ENCODE data around the gene C11orf98.
"Not testable (repeated sequence)": the region's sequence is repeated elsewhere in the genome, so short reads cannot be mapped to it uniquely, and the experiment has no call there.

Gene C11orf98

DNA sequence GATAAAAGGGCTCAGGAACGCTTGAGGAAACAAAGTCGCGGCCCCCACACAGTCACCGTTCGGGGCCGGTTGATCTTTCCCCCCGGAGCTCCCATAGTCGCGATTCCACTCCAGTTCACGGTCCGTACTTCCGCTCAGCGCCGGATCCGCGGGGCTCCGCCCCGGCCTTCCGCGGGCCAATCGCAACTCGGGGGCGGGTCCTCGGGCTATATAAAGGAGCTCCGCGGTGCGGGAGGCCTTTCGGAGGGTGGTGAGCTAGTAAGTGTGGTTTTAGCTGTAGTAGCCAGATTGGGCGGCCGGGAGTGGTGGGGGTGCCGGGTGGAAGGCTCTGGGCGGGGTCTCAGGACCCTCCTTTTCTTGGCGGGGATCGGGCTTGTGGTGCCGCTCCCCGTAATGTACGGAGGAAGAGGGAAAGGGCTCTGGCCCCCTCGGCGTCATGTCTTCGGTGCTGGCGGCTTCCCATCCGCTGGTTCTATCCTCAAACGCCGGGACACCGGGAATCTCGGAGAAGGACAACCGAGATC lies at the start of gene C11orf98, which contains the start of gene CSKMT:
TSS of gene C11orf98 (minus strand) at position 136 of the 524 bp plus-strand sequence. CDS start at position 95, 41 bp downstream.
TSS of gene CSKMT (plus strand) at position 238 of the 524 bp plus-strand sequence. CDS start 568 bp downstream, outside the sequence.
- DNase-seq: peak; percentile 96

DNA sequence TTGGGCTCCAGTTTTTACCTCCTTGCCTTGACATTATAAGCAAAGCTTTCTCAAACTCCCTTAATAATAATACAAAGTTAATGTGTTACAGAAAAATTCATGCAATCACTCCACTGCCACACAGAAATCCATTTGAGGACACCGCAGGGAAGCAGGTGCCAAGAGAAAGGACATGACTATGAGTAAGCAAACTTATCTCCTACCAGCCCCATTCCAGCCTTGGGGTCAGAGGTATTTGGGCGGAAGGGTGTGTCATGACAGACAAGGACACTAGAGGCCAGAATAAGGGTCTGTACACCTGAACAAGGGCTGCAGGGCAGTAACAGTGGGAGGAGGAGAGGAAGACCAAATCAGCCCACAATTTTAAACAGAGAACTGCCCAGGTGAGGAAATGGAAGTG lies 48.3 kb upstream of the C11orf98 start:
- no peak for DNase-seq

DNA sequence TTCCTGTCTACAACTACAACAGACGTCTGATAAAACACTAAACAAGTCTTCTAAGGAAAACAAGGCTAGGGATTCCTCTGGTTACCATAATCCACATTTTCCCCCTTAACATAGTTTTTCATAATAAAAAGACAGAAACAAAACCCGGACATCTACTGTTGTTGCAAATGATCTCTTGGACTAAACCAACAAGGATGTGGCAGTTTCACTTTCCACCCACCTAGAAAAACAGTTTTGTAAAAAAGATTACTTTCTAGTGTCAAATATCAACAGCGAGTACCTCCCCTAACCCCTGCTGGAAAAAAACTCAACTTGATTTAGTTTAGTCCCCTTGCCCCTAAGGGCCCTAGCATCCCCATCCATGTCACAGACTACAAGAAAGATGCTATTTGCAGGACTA lies 47.9 kb upstream of the C11orf98 start:
- no peak for DNase-seq

DNA sequence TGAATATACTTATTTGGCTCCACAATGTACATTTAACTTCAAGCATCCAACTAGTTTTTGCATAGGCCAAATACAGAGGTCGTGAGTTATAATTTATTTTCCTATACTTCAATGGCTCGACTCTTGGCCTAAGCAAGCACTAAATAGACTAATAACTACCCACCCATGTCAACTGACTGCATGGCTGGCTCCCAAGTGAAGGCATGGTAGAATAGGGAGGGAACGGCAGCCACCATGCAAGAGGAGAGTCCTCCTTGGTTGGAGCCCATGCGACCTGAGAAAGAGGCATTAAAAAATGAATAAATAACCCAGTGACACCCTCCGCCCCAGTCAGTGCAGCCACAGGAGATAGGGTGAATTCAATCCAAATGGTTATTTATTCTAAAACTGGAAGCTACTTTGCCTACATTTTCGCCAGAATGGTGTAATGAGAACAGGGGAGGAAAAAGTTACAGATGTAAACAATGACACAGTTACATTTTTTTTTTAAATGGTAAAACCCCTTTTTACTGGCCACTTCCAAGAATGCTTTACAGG lies 47.3 kb upstream of the C11orf98 start:
- DNase-seq: no peak

DNA sequence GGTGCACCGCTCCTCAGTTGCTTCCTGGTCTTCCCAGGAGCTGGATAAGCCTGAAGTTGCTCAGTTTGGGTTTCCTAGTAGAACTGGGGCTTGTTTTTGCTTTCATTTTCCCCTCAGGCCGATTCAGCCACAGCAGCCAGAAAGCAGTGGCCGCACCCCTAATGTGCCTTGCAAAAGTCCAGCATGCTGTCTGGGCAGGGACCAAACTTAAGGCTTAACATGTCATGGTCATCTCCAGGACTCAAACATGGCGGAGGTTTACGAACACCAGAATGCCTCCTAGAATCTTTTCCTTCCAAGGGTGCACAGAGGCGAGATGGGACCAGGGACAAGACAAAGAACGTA lies 45.0 kb upstream of the C11orf98 start:
- no peak for DNase-seq

DNA sequence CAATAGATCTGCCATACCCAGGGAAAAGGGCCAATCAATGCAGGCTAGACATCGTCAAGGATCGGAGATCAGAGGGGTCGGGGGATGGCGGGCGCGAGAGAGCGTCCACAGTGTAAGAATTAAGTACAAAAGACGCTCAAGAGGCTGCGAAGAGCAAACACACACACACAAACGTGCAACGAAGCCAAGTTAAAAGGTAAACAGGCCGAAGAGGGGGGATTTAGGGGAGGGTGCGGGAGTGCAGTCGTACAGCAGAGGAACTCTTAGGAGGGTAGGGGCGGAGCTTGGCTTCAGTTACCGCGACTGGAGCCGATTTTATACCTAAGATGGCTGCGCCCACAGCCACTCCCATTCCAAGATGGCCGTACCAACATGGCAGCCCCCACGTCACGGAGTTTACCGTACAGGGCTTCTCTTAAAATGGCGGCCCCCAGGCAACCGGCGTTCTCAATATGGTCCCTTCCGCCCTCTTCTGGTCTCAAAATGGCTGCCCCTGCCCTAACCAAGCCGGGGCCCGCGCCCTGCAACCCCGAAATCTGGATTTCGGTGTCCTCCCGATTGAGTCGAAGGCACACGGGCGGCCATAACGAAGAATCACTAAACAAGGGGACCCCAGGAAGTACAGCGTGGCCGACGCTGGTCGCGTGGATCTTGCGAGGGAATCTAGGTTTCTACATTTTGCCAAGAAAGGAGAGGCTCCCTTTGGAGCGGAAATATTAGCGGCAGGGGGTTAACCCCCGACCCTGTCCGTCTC lies 44.4 kb upstream of the C11orf98 start:
- peak; percentile 98 for DNase-seq

DNA sequence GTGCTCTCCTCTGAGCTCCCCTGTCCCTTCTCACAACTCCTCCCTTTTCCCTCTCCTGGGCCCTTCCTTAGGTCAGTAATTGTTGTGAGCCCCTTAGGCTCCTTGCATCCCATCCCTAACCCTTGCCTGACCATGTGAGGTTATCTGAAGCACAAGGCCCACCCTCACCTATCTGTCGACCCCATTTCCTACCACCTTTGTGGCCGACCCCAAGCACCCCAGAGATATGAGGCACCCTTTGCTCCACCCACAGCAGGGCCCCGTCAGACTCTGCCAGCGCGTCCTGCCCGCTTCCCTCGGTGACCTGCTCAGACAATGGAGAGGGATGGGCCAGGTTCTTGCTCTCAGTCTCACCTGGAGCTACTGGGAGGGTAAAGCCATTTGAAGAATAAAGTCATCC lies 43.8 kb upstream of the C11orf98 start:
- DNase-seq: no peak

DNA sequence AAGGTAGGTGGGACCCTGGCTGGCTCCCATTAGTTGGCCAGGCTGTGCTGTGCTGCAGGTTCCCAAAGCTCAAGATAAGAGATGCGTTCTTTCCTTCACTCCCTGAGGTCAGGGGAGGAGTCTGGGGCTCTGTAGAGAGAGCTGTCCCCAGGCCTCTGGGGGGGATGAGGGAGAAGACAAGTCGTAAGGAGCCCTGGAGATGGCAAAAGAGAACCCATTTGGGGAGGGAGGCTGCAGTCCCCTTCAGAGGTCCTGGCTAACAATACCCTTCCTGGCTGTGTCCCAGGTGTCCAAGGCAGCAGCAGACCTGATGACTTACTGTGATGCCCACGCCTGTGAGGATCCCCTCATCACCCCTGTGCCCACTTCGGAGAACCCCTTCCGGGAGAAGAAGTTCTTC lies 43.4 kb upstream of the C11orf98 start:
- no peak for DNase-seq

DNA sequence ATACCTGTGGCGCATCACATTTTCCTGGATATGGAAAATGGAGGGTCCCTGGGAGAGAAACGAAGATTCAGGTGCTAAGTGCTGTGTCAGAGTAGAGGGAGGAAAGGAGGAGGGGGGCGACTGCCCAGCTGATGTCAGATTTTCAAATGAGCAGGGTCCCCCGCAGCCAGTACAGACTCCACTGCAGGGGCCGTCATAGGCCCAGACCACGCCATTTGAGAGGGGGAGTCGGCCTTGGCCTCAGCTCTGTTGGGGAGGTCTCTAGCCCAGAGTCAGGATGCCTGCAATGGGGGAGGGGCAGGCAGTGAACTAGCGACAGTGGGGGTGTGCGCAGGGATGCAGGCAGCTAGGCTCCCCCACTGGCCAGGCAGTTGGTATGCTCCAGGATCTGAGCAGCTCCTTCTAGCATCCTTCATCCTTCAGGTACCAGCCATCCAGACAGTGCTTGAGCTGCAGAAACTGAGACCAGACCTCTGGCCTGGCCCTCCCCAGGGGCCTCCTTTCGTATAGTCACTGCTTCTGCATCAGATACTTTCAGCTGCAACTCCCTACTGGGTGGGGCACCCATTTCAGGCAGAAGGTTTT lies 42.4 kb upstream of the C11orf98 start, which contains the start of the genes BSCL2 and GNG3:
TSS of gene BSCL2 (minus strand) at position 148 of the 585 bp plus-strand sequence. CDS start 229 bp downstream, outside the sequence.
TSS of gene GNG3 (plus strand) at position 400 of the 585 bp plus-strand sequence. CDS start 620 bp downstream, outside the sequence.
- DNase-seq: peak; percentile 75

DNA sequence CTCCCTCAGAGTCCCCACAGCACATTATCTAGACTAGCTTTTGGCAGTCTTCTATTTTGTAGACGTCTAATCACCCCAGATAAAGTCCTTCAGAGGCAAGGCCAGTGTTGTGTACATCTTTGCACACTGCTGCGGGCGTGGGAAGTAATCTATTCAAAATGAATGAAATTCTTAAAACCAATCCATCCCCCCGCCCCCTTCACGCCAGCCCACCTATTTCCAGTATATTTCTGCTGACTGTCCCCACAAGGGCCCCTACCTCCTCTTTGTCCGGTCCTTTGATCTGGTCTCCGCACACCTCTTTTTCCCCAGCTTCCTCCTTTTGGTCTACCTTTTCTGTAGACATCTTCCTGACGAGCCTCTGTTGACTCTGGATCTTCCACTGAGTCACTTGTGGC lies 41.8 kb upstream of the C11orf98 start:
- no peak for DNase-seq

DNA sequence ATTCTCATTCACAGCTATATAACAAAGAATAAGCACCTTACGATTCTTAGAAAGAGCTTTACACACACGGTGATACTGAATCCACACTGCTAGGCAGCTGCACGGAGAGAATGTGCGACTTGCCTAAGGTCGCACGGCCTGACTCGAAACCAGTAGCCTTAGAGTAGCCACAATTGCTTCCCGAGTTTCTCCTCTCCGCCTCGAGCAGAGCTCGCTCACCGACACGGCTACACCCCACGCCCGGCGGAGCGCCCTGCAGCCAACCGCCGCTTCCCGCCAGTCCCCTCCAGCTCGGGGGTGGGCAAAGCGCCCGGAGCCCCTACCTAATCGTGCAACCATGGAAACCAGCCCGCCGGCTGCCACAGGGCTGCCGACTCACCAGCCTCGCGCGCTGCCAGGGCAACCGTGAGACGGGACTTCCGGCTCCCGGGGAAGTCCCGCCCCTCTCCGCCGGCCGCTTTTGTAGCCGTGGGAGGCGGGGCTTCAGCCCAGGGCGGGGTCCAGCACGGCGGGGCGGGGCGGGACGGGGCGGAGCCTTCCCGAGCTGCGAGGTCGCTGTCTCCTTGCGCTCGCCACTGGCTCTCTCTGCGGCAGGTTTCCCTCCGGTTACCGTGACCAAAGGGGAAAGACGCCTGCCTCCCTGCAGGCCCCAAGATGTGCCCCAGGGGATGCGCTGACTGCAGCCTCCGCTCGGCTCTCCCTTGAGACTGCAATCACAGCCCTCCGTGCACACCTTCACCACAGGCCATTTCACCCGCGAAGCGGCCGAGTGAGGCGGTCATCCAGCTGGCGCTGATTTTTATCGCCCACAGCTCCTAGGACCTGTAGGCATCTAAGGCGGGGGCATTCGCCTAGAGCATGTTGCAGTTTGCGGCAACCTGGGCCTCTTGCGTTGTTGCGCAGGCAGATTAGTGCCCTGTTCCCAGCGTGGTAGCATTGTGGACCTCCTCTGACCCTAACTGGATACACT lies 41.2 kb upstream of the C11orf98 start:
- DNase-seq: peak; percentile 96

DNA sequence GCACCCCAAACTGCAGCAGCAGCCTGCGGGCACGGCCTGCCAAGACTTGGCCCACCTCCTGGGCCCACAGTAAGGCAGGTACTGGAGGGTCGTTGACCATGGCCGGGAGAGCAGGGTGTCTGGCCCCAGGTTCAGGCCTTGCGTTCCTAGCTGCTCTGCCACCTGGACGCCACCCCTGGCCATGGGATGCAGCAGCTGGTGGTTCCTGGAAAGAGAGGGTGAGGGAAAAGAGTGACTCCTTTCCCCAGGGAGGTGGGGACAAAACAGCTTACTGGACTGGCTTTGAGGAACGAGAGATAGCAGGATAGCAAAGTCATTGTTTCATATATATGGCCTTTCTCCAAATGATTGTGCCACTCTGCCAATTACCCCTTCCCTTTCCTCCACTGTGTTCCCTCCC lies 40.4 kb upstream of the C11orf98 start:
- DNase-seq: no peak

DNA sequence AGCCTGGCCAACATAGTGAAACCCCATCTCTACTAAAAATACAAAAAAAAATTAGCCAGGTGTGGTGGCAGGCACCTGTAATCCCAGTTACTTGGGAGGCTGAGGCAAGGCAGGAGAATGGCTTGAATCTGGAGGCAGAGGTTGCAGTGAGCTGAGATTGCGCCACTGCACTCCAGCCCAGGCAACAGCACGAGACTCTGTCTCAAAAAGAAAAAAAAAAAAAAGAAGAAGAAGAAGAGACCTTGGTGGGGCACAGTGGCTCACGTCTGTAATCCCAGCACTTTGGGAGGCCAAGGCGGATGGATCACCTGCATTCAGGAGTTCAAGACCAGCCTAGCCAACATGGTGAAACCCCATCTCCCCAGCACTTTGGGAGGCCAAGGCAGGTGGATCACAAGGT lies 38.9 kb upstream of the C11orf98 start:
- DNase-seq: not testable (repeated sequence)

DNA sequence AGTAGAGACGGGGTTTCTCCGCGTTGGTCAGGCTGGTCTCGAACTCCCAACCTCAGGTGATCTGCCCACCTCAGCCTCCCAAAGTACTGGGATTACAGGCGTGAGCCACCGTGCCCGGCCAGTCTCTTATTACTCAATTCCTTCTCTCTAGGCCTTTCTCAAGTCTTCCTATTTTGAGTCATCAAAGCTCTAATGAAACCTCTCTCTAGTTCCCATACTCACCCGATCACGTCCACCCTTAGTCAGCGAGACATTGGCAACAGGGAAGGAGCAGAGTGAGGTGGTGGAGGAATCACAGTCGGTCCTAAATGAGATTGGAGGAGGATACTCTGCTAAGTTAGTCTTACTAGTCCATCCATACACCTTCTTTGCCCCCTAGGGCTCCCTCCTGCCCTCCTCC lies 37.2 kb upstream of the C11orf98 start:
- no peak for DNase-seq

DNA sequence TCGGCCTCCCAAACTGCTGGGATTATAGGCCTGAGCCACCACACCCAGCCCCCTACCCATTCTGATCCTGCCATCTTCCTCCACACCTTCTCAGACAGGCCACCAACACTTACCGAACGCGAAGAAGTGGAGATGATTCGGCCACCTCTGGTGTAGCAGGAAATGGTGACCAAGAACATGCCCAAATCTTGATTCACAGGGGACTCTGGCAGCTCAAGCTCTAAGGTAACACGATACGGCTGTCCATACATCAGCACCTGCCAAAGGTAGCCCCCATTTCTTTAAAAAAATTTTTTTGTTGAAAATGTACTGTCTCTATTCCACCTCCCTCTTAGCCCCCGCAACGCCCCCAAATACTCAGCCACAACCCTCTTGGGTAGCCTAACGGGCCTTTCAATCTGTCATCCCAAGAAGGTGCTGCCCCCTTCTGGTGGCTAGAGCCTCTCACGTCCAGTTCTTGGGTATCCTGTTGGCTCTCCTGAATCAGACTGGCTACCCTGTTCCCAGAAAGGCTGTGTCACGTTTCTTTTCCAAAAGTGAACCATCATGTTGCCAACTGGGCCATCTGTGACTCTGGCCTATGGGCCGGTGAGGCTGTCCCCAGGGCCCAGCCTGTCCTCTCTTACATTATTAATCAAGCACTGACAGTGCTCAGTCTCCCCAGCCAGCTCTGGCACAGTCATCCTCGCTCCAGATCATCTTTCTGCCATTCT lies 29.6 kb upstream of the C11orf98 start:
- peak; percentile 59 for DNase-seq

DNA sequence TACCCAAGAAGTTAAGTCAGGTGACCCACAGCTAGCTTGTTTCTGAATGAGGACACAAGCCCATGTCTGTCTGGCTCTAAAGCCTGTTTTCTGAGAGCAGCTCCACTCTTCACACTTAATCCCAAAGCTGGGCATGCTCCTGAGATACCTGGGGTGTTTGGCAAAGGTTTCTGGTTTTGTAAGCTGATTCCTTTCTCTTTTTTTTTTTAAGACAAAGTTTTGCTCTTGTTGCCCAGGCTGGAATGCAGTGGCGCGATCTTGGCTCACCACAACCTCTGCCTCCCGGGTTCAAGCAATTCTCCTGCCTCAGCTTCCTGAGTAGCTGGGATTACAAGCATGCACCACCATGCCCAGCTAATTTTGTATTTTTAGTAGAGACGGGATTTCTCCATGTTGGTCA lies 28.6 kb upstream of the C11orf98 start:
- not testable (repeated sequence) for DNase-seq

DNA sequence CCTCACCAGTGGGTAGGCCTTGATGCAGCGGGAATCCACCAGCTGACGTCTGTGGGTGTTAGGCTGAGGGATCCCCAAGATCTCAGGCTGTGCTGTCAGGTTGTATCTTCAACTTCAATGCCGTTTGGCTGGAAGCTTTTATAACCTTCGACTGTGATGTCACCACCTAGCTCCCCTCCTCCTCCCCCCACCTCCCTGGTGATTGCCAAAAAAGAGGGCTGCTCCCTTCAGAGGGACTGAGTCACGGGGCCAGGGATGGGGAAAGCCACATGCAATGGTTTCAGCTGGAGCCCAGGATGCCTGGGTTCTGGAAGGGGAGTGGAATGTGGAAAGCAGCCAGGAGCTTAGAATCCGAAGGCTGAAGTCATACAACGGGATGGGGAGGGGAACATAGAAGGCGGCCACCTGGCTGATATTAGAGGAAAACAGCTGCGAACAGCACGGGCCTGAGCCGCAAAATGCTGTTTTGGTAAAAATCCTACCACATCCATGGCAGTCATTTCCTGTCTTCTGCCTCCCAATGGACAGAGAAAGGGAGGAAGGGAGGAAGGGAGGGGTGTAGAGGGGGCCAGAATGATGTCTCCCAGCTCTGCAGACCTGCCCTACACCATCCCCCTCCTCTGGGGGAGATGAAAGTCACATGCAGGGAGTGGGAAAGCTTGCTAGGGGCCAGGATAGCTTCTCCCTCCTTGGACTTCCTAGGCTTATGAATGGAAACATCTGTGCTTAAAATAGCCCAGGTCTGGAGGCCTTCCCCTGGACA lies 24.6 kb upstream of the C11orf98 start, which contains the start of gene LRRN4CL:
TSS of gene LRRN4CL (minus strand) at position 110 of the 763 bp plus-strand sequence. CDS start 1,022 bp downstream, outside the sequence.
- DNase-seq: no peak

DNA sequence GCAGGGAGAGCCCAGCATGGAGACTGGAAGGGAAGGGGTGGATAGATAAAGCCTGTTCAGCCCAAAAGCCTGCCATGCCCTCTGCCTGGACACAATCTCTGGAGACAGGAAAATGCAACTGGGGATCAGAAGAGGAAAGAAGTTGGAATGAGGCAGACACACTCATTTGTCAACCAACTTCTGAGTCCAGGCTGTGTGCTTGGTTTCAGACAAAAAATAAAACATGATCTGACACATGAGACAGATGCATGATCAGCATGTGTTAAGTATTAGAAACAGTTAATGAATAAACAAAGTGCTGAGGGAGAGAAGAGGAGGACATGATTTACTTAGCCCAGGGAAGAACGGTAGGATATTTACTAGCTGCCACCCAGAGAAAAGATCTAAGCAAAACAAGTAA lies 23.5 kb upstream of the C11orf98 start:
- DNase-seq: no peak

DNA sequence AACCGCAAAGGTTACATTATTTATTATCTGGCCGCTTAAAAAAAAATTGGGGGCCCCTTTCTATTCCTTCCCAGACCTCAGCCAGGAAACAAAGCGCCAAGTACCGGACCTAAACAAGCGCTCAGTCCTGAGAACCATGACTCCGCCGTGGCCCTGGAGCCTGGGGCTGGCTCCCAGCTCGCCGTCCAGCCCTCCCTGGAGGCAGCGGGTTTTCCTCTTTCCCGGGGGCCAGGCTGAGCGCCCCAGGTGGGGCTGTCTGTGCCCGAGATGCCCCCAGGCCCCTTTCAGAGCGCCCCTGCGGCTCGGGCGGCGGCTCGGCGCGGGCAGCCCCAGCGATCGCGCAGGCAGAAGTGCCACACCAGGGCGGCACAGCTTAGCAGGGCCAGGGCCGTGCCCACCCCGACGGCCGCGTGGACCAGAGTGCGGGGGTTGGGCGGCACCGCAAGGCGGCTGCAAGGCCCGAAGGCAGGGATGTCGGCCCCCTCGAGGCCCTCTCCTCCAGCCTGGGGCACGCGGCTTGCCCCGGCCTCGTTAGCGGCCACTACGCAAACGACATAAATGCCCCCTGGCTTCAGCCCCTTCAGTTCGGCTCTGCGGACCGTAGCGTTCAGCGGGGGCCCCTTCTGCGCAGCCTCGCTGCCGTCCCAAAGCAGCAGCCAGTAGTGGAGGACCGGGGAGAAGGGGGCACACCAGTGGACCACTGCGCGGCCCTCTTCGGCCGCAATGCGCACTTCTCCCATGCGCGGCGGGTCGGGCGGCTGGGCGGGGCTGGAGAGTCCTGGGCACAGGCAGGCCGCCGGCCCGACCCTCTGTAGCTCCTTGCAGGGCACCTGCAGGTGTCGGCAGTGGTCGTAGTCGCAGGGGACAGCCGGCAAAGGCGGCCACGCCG lies 22.7 kb upstream of the C11orf98 start:
- no peak for DNase-seq

DNA sequence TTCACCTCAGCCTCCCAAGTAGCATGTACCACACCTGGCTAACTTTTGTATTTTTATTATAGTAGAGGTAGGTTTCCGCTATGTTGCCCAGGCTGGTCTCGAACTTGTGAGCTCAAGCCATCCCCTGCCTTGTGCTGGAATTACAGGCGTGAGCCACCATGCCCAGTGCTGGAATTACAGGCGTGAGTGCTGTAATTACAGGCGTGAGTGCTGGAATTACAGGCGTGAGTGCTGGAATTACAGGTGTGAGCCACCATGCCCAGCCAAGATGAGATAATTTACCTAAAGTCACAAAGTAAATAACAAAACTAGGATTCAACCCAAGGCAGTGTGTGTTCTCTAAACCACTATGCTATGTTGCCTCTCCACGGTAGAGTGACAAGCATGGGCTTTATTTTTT lies 17.5 kb upstream of the C11orf98 start:
- DNase-seq: no peak

Measured in midbrain (tissue), 1 donor.